Left hindlimb (tissue), 1 donor: ENCODE measurements around the gene ADAMTS5.

Experiments used
- DNase-seq: peaks from one replicate; pipeline ENCODE4 v3.0.0-alpha.2; 2018

The ADAMTS5 gene

DNA sequence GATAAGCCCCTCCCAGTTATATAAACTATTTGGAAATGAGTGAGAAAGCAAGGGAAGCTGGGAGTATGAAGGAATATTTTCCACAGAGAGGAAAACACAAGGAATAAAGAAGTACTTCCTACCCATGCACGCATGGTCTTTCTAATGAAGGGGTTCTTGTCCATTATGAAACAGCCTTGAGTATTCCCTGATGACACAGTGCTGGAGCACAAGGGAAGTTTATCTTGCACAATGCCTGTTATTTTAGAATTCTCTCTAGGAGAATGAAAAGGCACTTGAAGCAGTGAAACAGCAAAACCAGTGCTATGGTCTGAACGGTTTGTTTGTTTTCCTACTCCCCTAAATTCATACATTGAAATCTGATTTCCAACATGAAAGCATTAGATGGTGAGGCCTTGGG, 83.1 kb downstream of the ADAMTS5 start:
- DNase-seq = no peak

DNA sequence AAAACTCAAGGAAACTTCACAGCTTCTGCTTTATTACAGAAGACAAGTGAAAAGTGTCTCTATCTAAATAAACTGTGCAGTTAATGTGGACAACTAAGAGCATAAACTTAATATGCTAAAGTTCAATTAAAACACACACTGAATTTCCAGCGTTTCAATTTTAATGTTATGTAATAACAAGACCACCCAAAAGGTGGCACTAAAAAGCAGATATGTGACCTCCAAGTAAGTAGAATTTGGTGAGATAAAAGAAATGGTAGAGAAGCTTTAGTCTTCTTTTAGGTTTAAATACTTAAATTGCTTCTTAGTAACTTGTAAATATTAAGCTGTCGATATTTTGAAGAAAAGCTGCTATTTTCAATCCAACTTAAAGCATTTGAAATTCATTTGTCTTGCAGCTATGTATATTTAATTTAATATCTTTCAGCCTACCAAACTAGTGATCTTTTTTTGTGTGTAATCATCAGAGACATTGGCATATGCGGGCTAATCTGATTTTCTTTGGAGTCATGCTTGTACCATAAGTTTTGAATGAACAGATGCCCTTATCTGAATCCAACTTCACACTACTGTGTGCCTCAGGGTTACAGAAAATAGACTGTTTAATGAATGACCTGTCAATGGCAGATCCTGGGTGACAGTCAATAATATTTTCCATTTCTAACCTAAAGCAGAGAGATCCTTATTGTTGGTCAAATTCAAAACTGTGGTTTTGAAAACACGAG, 85.2 kb downstream of the ADAMTS5 start:
- DNase-seq = no peak

DNA sequence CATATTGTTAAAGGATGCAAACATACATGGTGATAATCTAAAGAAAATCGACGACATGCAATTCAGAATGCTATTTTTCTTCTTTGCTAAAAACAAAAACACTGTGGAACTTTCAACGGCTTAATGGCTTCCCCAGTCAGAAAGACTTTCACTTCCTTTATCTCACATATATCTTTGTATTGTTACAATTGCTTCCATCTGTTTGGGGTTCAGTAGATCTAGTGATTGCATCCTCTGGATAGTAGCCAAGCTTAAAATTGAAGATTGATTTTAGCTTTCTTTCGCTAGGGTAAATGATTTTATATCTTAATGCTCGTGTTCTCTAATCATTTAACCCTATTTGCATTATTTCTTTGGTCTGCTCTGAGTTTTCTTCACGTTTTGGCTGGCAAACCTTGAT, 89.9 kb downstream of the ADAMTS5 start:
- no peak for DNase-seq

DNA sequence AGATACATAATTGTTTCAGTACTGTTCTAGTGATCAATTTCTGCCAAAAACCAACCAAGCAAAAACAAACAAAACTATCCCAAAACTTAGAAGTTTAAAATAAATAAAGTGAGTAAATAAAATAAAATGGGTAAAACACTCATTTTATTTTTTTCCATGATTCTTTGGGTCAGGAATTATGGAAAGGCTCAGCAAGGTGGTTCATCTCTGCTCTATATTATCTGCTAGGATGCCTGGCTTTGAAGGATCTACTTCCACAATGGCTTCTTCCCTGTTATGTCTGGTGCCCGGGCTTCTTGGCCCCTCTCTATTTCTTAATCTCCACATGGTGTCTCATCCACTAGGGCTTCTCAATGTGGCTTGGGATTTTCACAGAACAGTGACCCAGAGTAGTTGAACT, 92.5 kb downstream of the ADAMTS5 start:
- DNase-seq = no peak
